Breast epithelium (tissue), 3 donors: ENCODE results near the gene RBM39.

ENCODE experiments used
- POLR2A ChIP-seq: fragments of 450-650 bp; IDR thresholded peaks from one replicate; pipeline ENCODE4 v1.6.1; 2016; ENCODE audit warnings: antibody characterized with exemption, mild to moderate bottlenecking, moderate library complexity
- POLR2AphosphoS5 ChIP-seq, 3 donors: sonication (generic); formaldehyde crosslinking; IDR thresholded peaks; one replicate each; pipeline ENCODE4 v1.6.1; 2017; ENCODE audit warnings: antibody characterized with exemption in 3 of 3
- TF ChIP-seq, protein P1 (sequence below), 3 donors: fragments of 450-650 bp; IDR thresholded peaks; one replicate each; pipeline ENCODE4 v1.5.1; 2016 to 2017; ENCODE audit warnings: antibody characterized with exemption in 3 of 3, mild to moderate bottlenecking in 3 of 3, moderate library complexity in 3 of 3

DNA sequence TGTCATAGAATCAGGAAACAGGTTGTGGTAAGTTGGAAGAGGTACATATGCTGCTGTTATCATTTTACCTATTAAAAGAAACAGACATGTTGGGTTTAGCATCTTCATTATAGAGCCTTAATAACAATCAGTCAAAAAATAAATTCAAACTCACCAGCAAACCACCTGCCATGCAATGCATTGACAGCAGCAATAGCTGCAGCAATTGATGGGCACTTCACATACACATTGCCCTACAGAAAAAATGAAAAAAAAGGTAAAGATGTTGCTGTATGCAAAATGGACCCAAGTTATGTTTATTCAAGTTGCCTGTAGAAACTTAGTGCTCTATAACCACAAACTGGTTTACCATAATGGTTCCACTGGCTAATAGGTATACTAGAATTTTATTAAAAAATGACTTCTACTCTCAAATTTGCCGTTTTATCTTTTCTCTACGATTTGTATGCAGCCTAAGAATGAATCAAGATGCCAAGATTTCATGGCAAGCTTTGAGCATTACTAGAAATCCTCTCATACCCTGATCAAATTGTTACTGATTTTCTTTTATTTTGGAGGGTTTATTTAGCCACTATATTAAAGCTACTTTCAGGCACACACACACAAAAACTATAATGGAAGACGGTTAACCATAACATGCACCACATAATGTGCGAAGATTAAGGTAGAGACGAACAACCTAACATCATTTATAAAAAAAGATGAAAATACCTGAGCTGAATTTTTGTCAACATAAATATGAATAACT lies 37.4 kb downstream of the RBM39 start:
- TF ChIP-seq POLR2A (no peak), POLR2AphosphoS5 (IDR thresholded peaks at IDR 0.05) (no peak)
- TF ChIP-seq, protein P1, sequence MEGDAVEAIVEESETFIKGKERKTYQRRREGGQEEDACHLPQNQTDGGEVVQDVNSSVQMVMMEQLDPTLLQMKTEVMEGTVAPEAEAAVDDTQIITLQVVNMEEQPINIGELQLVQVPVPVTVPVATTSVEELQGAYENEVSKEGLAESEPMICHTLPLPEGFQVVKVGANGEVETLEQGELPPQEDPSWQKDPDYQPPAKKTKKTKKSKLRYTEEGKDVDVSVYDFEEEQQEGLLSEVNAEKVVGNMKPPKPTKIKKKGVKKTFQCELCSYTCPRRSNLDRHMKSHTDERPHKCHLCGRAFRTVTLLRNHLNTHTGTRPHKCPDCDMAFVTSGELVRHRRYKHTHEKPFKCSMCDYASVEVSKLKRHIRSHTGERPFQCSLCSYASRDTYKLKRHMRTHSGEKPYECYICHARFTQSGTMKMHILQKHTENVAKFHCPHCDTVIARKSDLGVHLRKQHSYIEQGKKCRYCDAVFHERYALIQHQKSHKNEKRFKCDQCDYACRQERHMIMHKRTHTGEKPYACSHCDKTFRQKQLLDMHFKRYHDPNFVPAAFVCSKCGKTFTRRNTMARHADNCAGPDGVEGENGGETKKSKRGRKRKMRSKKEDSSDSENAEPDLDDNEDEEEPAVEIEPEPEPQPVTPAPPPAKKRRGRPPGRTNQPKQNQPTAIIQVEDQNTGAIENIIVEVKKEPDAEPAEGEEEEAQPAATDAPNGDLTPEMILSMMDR (IDR thresholded peaks at IDR 0.05): no peak
